Mesodermal cell (in vitro differentiated cells): ENCODE results near the gene UQCR11.
A peak's percentile ranks its signal among the peaks of the same experiment; 100 is the strongest.

Source experiments
- H3K27ac ChIP-seq: 2 replicates; pipeline ENCODE4 v1.7.0; 2013; ENCODE audit warnings: mild to moderate bottlenecking, low read depth, low read length, moderate library complexity; ENCODE audit not compliant: severe bottlenecking
- H3K36me3 ChIP-seq: 2 replicates; pipeline ENCODE4 v1.7.1; 2013; ENCODE audit warnings: mild to moderate bottlenecking, low read length, moderate library complexity; ENCODE audit not compliant: control insufficient read depth, insufficient read depth
- H3K4me1 ChIP-seq: one replicate; pipeline ENCODE4 v1.7.1; 2013; ENCODE audit warnings: mild to moderate bottlenecking, low read length; ENCODE audit not compliant: insufficient read depth, control insufficient read depth, poor library complexity, severe bottlenecking
- H3K4me3 ChIP-seq: 2 replicates; pipeline ENCODE4 v1.7.0; 2013; ENCODE audit warnings: low read length, control low read depth, mild to moderate bottlenecking; ENCODE audit not compliant: insufficient read depth, poor library complexity, severe bottlenecking; ENCODE audit errors: extremely low read depth
- H3K9me3 ChIP-seq: 2 replicates; pipeline ENCODE4 v1.7.1; 2013; ENCODE audit warnings: mild to moderate bottlenecking, low read length, moderate library complexity; ENCODE audit not compliant: control insufficient read depth
- WGBS, 2 experiments: methylation state at CpG; one replicate each; pipeline ENCODE4 v1.1.5; 2013; ENCODE audit warnings: missing lambda C conversion rate in 2 of 2; ENCODE audit not compliant: insufficient coverage in 2 of 2; 5-methylcytosine and 5-hydroxymethylcytosine counted together

UQCR11 gene

GRCh38 chr19:1613808-1614570 lies 8.7 kb upstream of the UQCR11 start:
- Histone ChIP-seq H3K36me3 (peaks cover 93% of the 10 kb centered on the region), H3K4me3 (no peak overlapping the region), H3K9me3 (no peaks in the 10 kb centered on the region), H3K27ac (no peak overlapping the region), H3K4me1 (peaks cover 3% of the 10 kb centered on the region)
- 96 to 97% methylated on average over 18 to 28 of the region's 32 CpGs for WGBS, 2 experiments

DNA sequence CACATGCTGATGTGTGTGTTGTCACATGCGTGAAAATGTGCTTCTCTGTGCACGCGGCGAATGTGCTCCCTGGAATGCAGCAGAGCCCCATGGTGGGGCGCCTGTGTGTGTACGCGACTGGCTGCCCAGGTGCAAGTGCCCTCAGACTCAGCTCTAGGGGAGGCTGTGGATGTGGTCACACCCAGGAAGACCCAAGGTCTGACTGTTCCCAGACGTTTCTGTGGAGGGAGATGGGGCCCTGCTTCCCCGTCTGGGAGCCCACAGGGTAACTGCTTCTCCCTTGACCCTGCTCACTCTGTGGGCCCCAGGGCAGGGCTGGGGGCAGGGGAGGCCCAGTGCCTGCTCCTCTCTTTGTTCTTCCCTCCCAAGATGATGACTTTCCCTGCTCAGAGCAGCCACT lies 7.9 kb upstream of the UQCR11 start:
- 88 to 94% methylated on average over 9 of the region's 9 CpGs for WGBS, 2 experiments
- Histone ChIP-seq H3K27ac (no peak overlapping the region), H3K4me3 (no peak overlapping the region), H3K36me3 (peaks cover 85% of the 10 kb centered on the region), H3K4me1 (peaks cover 3% of the 10 kb centered on the region), H3K9me3 (no peaks in the 10 kb centered on the region)

GRCh38 chr19:1612114-1613086 lies 7.1 kb upstream of the UQCR11 start:
- Histone ChIP-seq H3K4me3 (no peak overlapping the region), H3K27ac (no peak overlapping the region), H3K36me3 (peaks cover 77% of the 10 kb centered on the region), H3K9me3 (no peaks in the 10 kb centered on the region), H3K4me1 (peaks cover 3% of the 10 kb centered on the region)
- 96 to 97% methylated on average over 32 to 38 of the region's 39 CpGs for WGBS, 2 experiments

GRCh38 chr19:1611353-1611752 lies 6.1 kb upstream of the UQCR11 start:
- H3K4me1 ChIP-seq = peaks cover 3% of the 10 kb centered on the region
- H3K27ac ChIP-seq = no peak overlapping the region
- H3K9me3 ChIP-seq = no peaks in the 10 kb centered on the region
- 92 to 95% methylated on average over 15 of the region's 15 CpGs for WGBS, 2 experiments
- H3K4me3 ChIP-seq = no peak overlapping the region
- H3K36me3 ChIP-seq = peaks cover 67% of the 10 kb centered on the region

- Histone ChIP-seq H3K27ac (no peak overlapping the region), H3K36me3 (peaks cover 61% of the 10 kb centered on the region)
- 70 to 95% methylated on average over 2 of the region's 11 CpGs for WGBS, 2 experiments
Observed at GRCh38 chr19:1610579-1610978, 5.3 kb upstream of the UQCR11 start.

DNA sequence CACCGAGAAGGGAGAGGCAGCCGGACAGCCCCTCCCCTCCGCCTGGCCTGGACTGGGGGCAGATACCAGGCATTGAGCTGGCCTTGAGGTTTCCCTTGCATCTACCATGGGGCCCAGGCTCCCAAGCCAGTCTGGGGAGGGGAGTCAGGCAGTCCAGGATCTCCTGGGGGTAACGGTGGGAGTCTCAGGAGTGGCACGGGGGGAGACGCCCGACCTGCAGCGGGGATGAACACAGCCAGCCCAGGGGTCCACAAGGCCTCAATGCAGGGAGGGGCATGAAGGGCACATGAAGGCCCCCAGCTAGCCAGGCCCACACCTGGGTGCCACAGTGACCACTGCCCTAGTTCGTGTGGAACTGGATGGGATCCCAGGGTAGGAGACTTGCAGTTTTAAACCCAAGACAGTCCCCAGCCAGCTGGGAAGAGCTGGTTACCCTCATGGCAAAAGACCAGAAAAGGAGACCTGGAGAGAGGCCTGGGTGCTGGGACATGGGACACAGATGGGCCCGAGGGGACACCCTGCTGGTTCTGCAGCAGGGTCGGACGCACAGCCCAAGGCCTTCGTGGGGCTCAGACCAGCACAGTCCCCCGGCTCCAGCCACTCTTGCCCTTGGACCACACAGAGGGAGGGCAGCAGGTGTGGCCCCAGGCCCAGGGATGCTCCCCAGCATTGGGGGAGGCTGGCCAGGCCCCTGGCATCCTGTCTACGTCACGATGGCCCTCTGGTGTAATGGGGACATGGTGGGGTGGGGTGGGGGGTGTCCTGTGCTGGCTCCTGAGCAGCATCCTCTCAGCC lies 4.6 kb upstream of the UQCR11 start:
- peaks cover 3% of the 10 kb centered on the region for H3K4me1 ChIP-seq
- no peaks in the 10 kb centered on the region for H3K9me3 ChIP-seq
- H3K4me3 ChIP-seq = no peak overlapping the region
- H3K36me3 ChIP-seq = peaks cover 54% of the 10 kb centered on the region
- WGBS, 2 experiments = 95 to 96% methylated on average over 14 of the region's 16 CpGs
- H3K27ac ChIP-seq = no peak overlapping the region

More at GRCh38 chr19:1610579-1610978, 5.3 kb upstream of the UQCR11 start:
- no peak overlapping the region for H3K4me3 ChIP-seq
- H3K9me3 ChIP-seq = no peaks in the 10 kb centered on the region
- H3K4me1 ChIP-seq = peaks cover 3% of the 10 kb centered on the region

GRCh38 chr19:1609103-1609396 lies 3.8 kb upstream of the UQCR11 start:
- H3K9me3 ChIP-seq = no peaks in the 10 kb centered on the region
- H3K4me3 ChIP-seq = no peak overlapping the region
- peaks cover 46% of the 10 kb centered on the region for H3K36me3 ChIP-seq
- 86 to 89% methylated on average over 9 to 10 of the region's 10 CpGs for WGBS, 2 experiments
- H3K4me1 ChIP-seq = no peaks in the 10 kb centered on the region
- H3K27ac ChIP-seq = no peak overlapping the region

GRCh38 chr19:1608359-1609102 lies 3.3 kb upstream of the UQCR11 start:
- H3K4me3 ChIP-seq = no peak overlapping the region
- H3K4me1 ChIP-seq = no peaks in the 10 kb centered on the region
- H3K27ac ChIP-seq = no peak overlapping the region
- 91 to 95% methylated on average over 21 to 23 of the region's 23 CpGs for WGBS, 2 experiments
- peaks cover 45% of the 10 kb centered on the region for H3K36me3 ChIP-seq
- no peaks in the 10 kb centered on the region for H3K9me3 ChIP-seq

- peaks cover 44% of the 10 kb centered on the region for H3K36me3 ChIP-seq
- WGBS, 2 experiments = 55 to 61% methylated on average over 15 of the region's 16 CpGs
- H3K9me3 ChIP-seq = no peaks in the 10 kb centered on the region
- H3K4me1 ChIP-seq = no peaks in the 10 kb centered on the region
- peak overlapping the region; percentile 94 for H3K4me3 ChIP-seq
- H3K27ac ChIP-seq = peak overlapping the region; percentile 94
Observed at GRCh38 chr19:1606138-1606651, 933 bp upstream of the UQCR11 start.
